Measurements from ENCODE around the gene SDK1. TPM values are rescaled to one million over a fixed set of nuclear protein-coding genes. Genes with fewer than 3 reads are reported as not detected.

Gene SDK1
- total RNA-seq, 1 donor from 2014 or later, result 7.5 TPM

- DNase-seq, result no peak
These were observed 719.0 kb downstream of the SDK1 start for GRCh38 chr7:4020086-4020485.

- no peak for DNase-seq
These were observed 720.4 kb downstream of the SDK1 start for GRCh38 chr7:4021413-4021812.

- DNase-seq, result no peak
These were observed 721.2 kb downstream of the SDK1 start for GRCh38 chr7:4022265-4022664.

GRCh38 chr7:4023502-4023901 is 722.5 kb downstream of the SDK1 start:
- no peak for DNase-seq

GRCh38 chr7:4024133-4024532 is 723.1 kb downstream of the SDK1 start:
- no peak for DNase-seq

GRCh38 chr7:4024806-4025205 is 723.8 kb downstream of the SDK1 start:
- no peak for DNase-seq

GRCh38 chr7:4025210-4025609 is 724.2 kb downstream of the SDK1 start:
- no peak for DNase-seq

GRCh38 chr7:4025694-4026615 is 724.9 kb downstream of the SDK1 start:
- no peak for DNase-seq

- no peak for DNase-seq
These were observed 726.0 kb downstream of the SDK1 start for GRCh38 chr7:4026941-4027486.

- no peak for DNase-seq
These were observed 727.2 kb downstream of the SDK1 start for GRCh38 chr7:4028221-4028620.

GRCh38 chr7:4029941-4030340 is 728.9 kb downstream of the SDK1 start:
- DNase-seq, result no peak

- no peak for DNase-seq
These were observed 729.4 kb downstream of the SDK1 start for GRCh38 chr7:4030346-4030950.

- DNase-seq, result no peak
These were observed 732.9 kb downstream of the SDK1 start for GRCh38 chr7:4033996-4034395.

GRCh38 chr7:4037308-4037707 is 736.3 kb downstream of the SDK1 start:
- DNase-seq, result no peak

GRCh38 chr7:4037877-4038276 is 736.8 kb downstream of the SDK1 start:
- no peak for DNase-seq

- no peak for DNase-seq
These were observed 739.3 kb downstream of the SDK1 start for GRCh38 chr7:4040109-4040928.

GRCh38 chr7:4042402-4043045 is 741.5 kb downstream of the SDK1 start:
- no peak for DNase-seq

GRCh38 chr7:4043988-4044387 is 742.9 kb downstream of the SDK1 start:
- DNase-seq, result no peak

- no peak for DNase-seq
These were observed 744.4 kb downstream of the SDK1 start for GRCh38 chr7:4045450-4045849.

- no peak for DNase-seq
These were observed 744.9 kb downstream of the SDK1 start for GRCh38 chr7:4045975-4046374.

GRCh38 chr7:4048336-4048735 is 747.3 kb downstream of the SDK1 start:
- DNase-seq, result no peak

GRCh38 chr7:4049202-4049601 is 748.1 kb downstream of the SDK1 start:
- DNase-seq, result no peak
